Amniotic stem cell (primary cell): Measurements from ENCODE around the gene TMEM214.
A peak's percentile ranks its signal among the peaks of the same experiment; 100 is the strongest.

Source experiments
- DNase-seq: peaks from one replicate; lab custom pipeline; 2025; lab: John Stamatoyannopoulos, UW

TMEM214 gene

GRCh38 chr2:27032495-27033252, at the start of gene TMEM214:
TSS of gene TMEM214 (plus strand) at chr2:27032965. CDS start at chr2:27033016, 51 bp downstream.
- DNase-seq, result peak; percentile 62

- no peak for DNase-seq
These were observed 49.0 kb upstream of the TMEM214 start for GRCh38 chr2:26983746-26984145.

- DNase-seq, result no peak
These were observed 47.0 kb upstream of the TMEM214 start for GRCh38 chr2:26985807-26986206.

- no peak for DNase-seq
These were observed 46.2 kb upstream of the TMEM214 start for GRCh38 chr2:26986576-26986975.

GRCh38 chr2:26988058-26988860, 44.5 kb upstream of the TMEM214 start:
- DNase-seq, result peak; percentile 81

- DNase-seq, result no peak
These were observed 43.6 kb upstream of the TMEM214 start for GRCh38 chr2:26989156-26989555.

GRCh38 chr2:26991717-26992116, 41.0 kb upstream of the TMEM214 start:
- no peak for DNase-seq

GRCh38 chr2:26993768-26994167, 39.0 kb upstream of the TMEM214 start:
- DNase-seq, result no peak

GRCh38 chr2:26994983-26995382, 37.8 kb upstream of the TMEM214 start:
- DNase-seq, result no peak

GRCh38 chr2:26997394-26997793, 35.4 kb upstream of the TMEM214 start:
- DNase-seq, result no peak

- no peak for DNase-seq
These were observed 34.4 kb upstream of the TMEM214 start for GRCh38 chr2:26998323-26998722.

GRCh38 chr2:27000228-27000627, 32.5 kb upstream of the TMEM214 start:
- no peak for DNase-seq

- DNase-seq, result no peak
These were observed 31.8 kb upstream of the TMEM214 start for GRCh38 chr2:27000995-27001394.

- DNase-seq, result no peak
These were observed 30.8 kb upstream of the TMEM214 start for GRCh38 chr2:27001950-27002349.

- no peak for DNase-seq
These were observed 29.8 kb upstream of the TMEM214 start for GRCh38 chr2:27003007-27003406.

- DNase-seq, result no peak
These were observed 28.9 kb upstream of the TMEM214 start for GRCh38 chr2:27003857-27004256.

- no peak for DNase-seq
These were observed 26.0 kb upstream of the TMEM214 start for GRCh38 chr2:27006602-27007415.

GRCh38 chr2:27007416-27008374, 25.1 kb upstream of the TMEM214 start:
- no peak for DNase-seq

GRCh38 chr2:27008678-27009077, 24.1 kb upstream of the TMEM214 start:
- no peak for DNase-seq

- DNase-seq, result no peak
These were observed 23.7 kb upstream of the TMEM214 start for GRCh38 chr2:27009083-27009482.

GRCh38 chr2:27009716-27010115, 23.0 kb upstream of the TMEM214 start:
- no peak for DNase-seq
